Common myeloid progenitor, CD34-positive (primary cell): ENCODE results near the gene GALNT4.

Experiments
- CTCF ChIA-PET: fragments of 350-600 bp; sonication (Branson Sonifier 250); formaldehyde crosslinking; loops from one replicate; lab custom pipeline; 2021; ENCODE audit warnings: antibody characterized with exemption; lab: Charles Lee
- POLR2A ChIA-PET: fragments of 350-600 bp; sonication (Branson Sonifier 250); formaldehyde crosslinking; loops from one replicate; lab custom pipeline; 2021; ENCODE audit warnings: antibody characterized with exemption; lab: Charles Lee
- DNase-seq, 3 donors: peaks; one replicate each; pipeline versions ENCODE4 v3.0.0 to v3.0.0-alpha.2; 2013
- H3K27ac ChIP-seq, 2 experiments: 1 replicate in 1 of 2; 2 replicates in 1 of 2; pipeline ENCODE4 v1.7.0; 2013; ENCODE audit warnings: inconsistent platforms in 2 of 2, low read length in 2 of 2, mild to moderate bottlenecking in 2 of 2, low read depth in 1 of 2, moderate library complexity in 1 of 2; ENCODE audit not compliant: severe bottlenecking in 2 of 2, insufficient read depth in 1 of 2, poor library complexity in 1 of 2
- H3K27me3 ChIP-seq, 5 experiments: replicated peaks in 2 of 5; 1 replicate in 3 of 5; 2 replicates in 2 of 5; pipeline versions ENCODE4 v1.6.1 to v1.7.0; 2013; ENCODE audit warnings: low read length in 4 of 5, mild to moderate bottlenecking in 2 of 5, moderate library complexity in 2 of 5, inconsistent platforms in 1 of 5; ENCODE audit not compliant: insufficient read depth in 5 of 5, control insufficient read depth in 4 of 5
- H3K36me3 ChIP-seq, 4 experiments: 1 replicate in 2 of 4; 2 replicates in 2 of 4; pipeline versions ENCODE4 v1.6.1 to v1.7.0; 2013; ENCODE audit warnings: low read length in 3 of 4, control low read depth in 1 of 4, mild to moderate bottlenecking in 1 of 4; ENCODE audit not compliant: control insufficient read depth in 4 of 4, insufficient read depth in 4 of 4
- H3K4me1 ChIP-seq, 4 experiments: 1 replicate in 3 of 4; 2 replicates in 1 of 4; pipeline versions ENCODE4 v1.6.1 to v1.7.1; 2013; ENCODE audit warnings: low read length in 3 of 4, mild to moderate bottlenecking in 3 of 4, control low read depth in 1 of 4, inconsistent platforms in 1 of 4, moderate library complexity in 1 of 4; ENCODE audit not compliant: control insufficient read depth in 4 of 4, insufficient read depth in 4 of 4; ENCODE audit errors: control extremely low read depth in 1 of 4
- H3K4me3 ChIP-seq, 7 experiments: 1 replicate in 4 of 7; 2 replicates in 3 of 7; pipeline versions ENCODE4 v1.5.1 to v1.7.0; 2013; ENCODE audit warnings: mild to moderate bottlenecking in 7 of 7, low read length in 6 of 7, moderate library complexity in 6 of 7, inconsistent platforms in 2 of 7, low read depth in 2 of 7, control low read depth in 1 of 7; ENCODE audit not compliant: insufficient read depth in 4 of 7, control insufficient read depth in 1 of 7; ENCODE audit errors: extremely low read depth in 1 of 7
- H3K9me3 ChIP-seq, 5 experiments: 1 replicate in 4 of 5; 2 replicates in 1 of 5; pipeline versions ENCODE4 v1.6.1 to v1.7.1; 2013; ENCODE audit warnings: low read length in 4 of 5, mild to moderate bottlenecking in 2 of 5, inconsistent platforms in 1 of 5, low read depth in 1 of 5, moderate library complexity in 1 of 5; ENCODE audit not compliant: control insufficient read depth in 4 of 5, insufficient read depth in 2 of 5; ENCODE audit errors: control extremely low read depth in 1 of 5
- WGBS: methylation state at CpG from one replicate; pipeline ENCODE4 v1.1.5; 2013; ENCODE audit not compliant: insufficient coverage; 5-methylcytosine and 5-hydroxymethylcytosine counted together

Gene GALNT4

DNA sequence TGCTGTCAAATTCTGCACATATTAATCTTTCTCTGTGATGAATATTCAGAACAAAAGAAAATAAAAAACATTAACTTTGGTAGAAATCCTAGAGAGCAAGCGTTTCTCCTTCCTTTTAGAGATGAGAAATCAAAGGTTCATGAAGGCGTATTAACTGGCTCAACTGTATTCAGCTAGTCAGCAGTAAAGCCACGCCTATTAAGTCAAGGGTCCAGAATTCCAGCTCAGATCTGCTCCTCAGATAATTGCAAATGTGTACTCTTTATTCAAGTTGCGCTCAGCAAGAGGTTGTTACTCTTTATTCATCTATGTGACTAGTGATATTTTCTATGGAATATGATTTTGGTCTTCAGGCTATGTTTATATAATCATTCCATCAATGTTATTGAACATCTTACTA lies 14.3 kb upstream of the GALNT4 start:
- H3K4me3 ChIP-seq: no peak overlapping the region
- no peaks in the 10 kb centered on the region for H3K27me3 ChIP-seq
- no peak overlapping the region for H3K27ac ChIP-seq
- ChIA-PET CTCF (interaction anchor here (1.0 to 2.2 kb wide), 2 partner anchors 9 to 540 kb away, joined by 3 to 8 read pairs; no protein-coding TSS in a partner anchor), POLR2A (interaction anchor here (0.6 kb wide), 1 partner anchor 144 kb away, joined by 4 read pairs; no protein-coding TSS in a partner anchor)
- DNase-seq: no peak
- H3K4me1 ChIP-seq: peaks cover 6 to 13% (median 8%) of the 10 kb centered on the region in 4 experiments
- H3K9me3 ChIP-seq: no peaks in the 10 kb centered on the region
- 90% methylated on average over 3 of the region's 4 CpGs for WGBS
- no peaks in the 10 kb centered on the region for H3K36me3 ChIP-seq

DNA sequence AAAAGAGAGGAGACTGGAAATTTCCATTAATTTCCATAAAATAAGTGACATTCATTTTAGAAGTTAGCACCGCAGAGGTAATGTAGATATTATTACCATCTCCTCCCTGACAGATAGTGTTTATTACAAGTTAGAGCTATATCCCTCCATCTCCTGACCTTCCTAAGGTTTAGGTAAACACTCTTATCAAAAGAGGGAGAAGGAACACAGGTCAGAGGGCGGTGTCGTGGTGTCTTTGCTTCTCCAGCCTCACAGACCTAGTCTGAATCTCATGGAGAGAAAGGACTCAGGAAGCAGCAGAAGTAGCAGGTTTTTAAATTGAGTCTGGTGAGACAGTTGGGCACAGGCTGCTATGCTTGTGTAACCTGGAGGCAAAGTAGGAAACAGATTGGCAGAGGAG lies 12.8 kb upstream of the GALNT4 start:
- no peak for DNase-seq
- H3K36me3 ChIP-seq: no peaks in the 10 kb centered on the region

DNA sequence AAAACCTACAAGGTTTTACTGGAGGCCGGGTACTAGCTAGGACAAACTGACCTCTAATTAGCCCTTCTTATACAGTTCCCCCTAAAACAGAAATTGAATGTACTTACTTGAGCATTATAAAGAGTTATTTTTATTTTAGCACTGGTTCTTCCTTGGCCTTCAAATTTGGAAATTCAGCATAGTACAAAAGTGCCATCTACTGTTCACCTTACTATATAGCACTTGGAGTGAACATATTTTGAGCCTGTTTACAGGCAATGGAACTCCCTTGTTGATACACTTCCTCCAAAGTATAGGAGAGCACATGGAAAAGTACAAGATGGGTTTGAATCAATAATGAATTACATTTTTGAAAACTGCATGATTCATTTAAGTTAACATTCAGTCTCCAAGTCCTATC lies 5.1 kb upstream of the GALNT4 start:
- POLR2A ChIA-PET: no interaction called here
- no peak overlapping the region for H3K4me3 ChIP-seq
- H3K27me3 ChIP-seq: no peaks in the 10 kb centered on the region
- no peaks in the 10 kb centered on the region for H3K9me3 ChIP-seq
- H3K4me1 ChIP-seq: peaks cover 4 to 23% (median 11%) of the 10 kb centered on the region in 4 experiments
- no peak overlapping the region for H3K27ac ChIP-seq
- no peaks in the 10 kb centered on the region for H3K36me3 ChIP-seq
- DNase-seq: peak; percentile 64 to 83 (median 79)
- CTCF ChIA-PET: interaction anchor here (0.8 to 5.2 kb wide), 12 partner anchors 9 to 1380 kb away, joined by 3 to 33 read pairs (median 6); no protein-coding TSS in a partner anchor
- no CpG with 5 or more reads among the region's 1 CpG for WGBS

More for the DNA sequence above, 12.8 kb upstream of the GALNT4 start:
- Histone ChIP-seq H3K9me3 (no peaks in the 10 kb centered on the region), H3K27me3 (no peaks in the 10 kb centered on the region), H3K27ac (no peak overlapping the region), H3K4me1 (peaks cover 1 to 3% (median 2%) of the 10 kb centered on the region in 4 experiments), H3K4me3 (no peak overlapping the region)
- CTCF ChIA-PET: no interaction called here
- POLR2A ChIA-PET: no interaction called here
- WGBS: 100% methylated on average over 2 of the region's 3 CpGs

- CTCF ChIA-PET: interaction anchor here (0.6 to 5.2 kb wide), 14 partner anchors 13 to 511 kb away, joined by 3 to 33 read pairs (median 4); no protein-coding TSS in a partner anchor
- H3K4me1 ChIP-seq: peaks cover 10 to 33% (median 21%) of the 10 kb centered on the region in 4 experiments
- no peaks in the 10 kb centered on the region for H3K9me3 ChIP-seq
- no peak overlapping the region for H3K4me3 ChIP-seq
- WGBS: 68% methylated on average over 2 of the region's 4 CpGs
- DNase-seq: peak in 2 of 3 donors; percentile 33 to 40
- peaks cover 0 to 7% (median under 1%) of the 10 kb centered on the region in 4 experiments for H3K36me3 ChIP-seq
- no peaks in the 10 kb centered on the region for H3K27me3 ChIP-seq
- no peak overlapping the region for H3K27ac ChIP-seq
- POLR2A ChIA-PET: no interaction called here
Measured at GRCh38 chr12:89528434-89528833, 3.8 kb upstream of the GALNT4 start.

DNA sequence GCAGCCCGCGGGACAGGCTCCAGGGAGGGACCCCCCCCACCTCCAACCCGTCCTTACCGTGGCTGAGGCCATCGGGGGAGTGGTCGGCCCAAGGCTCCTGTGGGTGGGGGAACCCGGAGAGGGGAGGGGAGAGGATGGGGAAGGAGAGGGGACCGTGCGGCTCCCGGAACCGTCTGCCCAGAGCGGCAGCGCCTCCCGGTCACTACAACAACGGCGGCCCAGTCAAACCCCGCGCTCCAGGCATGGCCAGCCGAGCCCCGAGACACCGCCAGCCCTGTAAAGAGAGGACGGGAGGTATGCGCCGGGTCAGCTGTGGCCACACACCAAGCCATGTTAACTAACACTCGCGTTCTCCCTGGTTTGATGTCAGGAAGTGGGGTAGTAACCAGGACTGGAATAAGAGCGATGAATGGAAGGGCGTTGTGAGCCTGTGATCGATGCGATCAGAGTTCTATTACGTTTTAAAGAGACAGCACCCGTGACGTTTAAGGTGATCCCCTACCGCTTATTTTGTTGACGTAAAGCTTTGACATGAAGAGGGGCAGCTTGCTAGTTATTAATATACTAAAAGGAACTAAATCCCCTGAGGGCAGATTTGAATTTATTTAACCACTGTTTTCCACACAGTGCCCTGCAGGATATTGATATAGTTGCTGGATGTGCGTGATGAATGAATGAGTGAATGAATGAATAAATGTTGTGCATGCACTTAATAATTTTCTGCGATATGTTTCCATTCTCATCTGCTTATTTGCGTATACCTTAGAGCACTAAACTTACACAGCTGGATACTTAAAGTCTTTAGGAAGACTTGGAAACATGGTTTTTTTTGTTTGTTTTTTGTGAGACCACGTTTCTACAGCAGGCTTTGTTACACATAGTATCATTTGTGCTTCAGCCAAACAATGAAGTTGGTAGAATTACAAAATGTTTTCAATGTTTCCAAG lies 1.5 kb upstream of the GALNT4 start, which contains the start of gene POC1B:
TSS of gene POC1B (minus strand) at position 224 of the 947 bp plus-strand sequence. CDS start at position 72, 152 bp downstream.
- CTCF ChIA-PET: interaction anchor here (0.9 to 5.2 kb wide), 15 partner anchors 12 to 727 kb away, joined by 3 to 33 read pairs (median 4); no protein-coding TSS in a partner anchor

DNA sequence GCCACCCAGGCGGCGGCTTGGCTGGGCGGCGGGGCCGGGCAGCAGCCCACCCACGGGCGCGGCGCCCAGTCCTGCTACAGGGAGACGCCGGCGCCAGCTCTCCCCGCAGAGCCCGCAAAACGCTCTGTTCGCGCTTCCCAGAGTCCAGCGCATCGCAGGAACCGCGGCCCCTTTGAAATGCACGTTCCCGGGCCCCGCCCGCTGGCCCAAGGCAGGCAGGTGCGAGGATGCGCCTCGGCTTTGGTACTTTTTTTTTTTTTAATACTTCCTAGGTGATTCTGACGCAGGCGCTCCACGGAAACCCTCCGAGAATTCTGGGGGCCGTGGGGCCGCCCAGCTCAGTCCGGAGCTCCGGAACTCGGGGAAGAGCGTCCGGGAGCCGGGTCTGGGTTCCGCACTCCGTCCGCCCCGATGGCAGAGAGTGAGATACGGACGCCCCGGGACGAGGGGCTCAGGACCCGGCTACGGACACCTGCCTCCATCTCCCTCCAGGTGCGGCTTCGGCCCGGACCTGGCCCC lies 768 bp upstream of the GALNT4 start:
- Histone ChIP-seq H3K4me3 (peak overlapping the region; percentile 79 to 96 (median 94)), H3K27me3 (no peaks in the 10 kb centered on the region), H3K36me3 (peaks cover 0 to 17% (median 3%) of the 10 kb centered on the region in 4 experiments), H3K27ac (peak overlapping the region; percentile 77 to 87), H3K4me1 (peaks cover 20 to 55% (median 38%) of the 10 kb centered on the region in 4 experiments), H3K9me3 (no peaks in the 10 kb centered on the region)
- WGBS: under 1% methylated on average over 43 of the region's 53 CpGs
- DNase-seq: peak in 2 of 3 donors; percentile 26 to 50
- CTCF ChIA-PET: interaction anchor here (0.9 to 4.7 kb wide), 13 partner anchors 12 to 511 kb away, joined by 3 to 58 read pairs (median 4); no protein-coding TSS in a partner anchor
- POLR2A ChIA-PET: interaction anchor here (1.6 kb wide), 1 partner anchor 172 kb away, joined by 4 read pairs; the partner anchor contains the start of gene DUSP6

More for the DNA sequence above, 1.5 kb upstream of the GALNT4 start, which contains the start of gene POC1B:
- DNase-seq: peak; percentile 83 to 91 (median 83)
- 0% methylated on average over 24 of the region's 39 CpGs for WGBS
- Histone ChIP-seq H3K27me3 (no peaks in the 10 kb centered on the region), H3K4me3 (peak within 1 kb of the TSS; percentile 79 to 96 (median 94)), H3K4me1 (peaks cover 20 to 55% (median 38%) of the 10 kb centered on the region in 4 experiments), H3K36me3 (peaks cover 0 to 17% (median 3%) of the 10 kb centered on the region in 4 experiments), H3K9me3 (no peaks in the 10 kb centered on the region), H3K27ac (peak within 1 kb of the TSS; percentile 77 to 87)
- POLR2A ChIA-PET: no interaction called here
